Activated naive CD8-positive, alpha-beta T cell treated with anti-CD3 and anti-CD28 coated beads, Interleukin-2, amount 50 U/mL, for 24 hours (primary cell): ENCODE results near the gene MBD2.
"Not testable (repeated sequence)": the region's sequence is repeated elsewhere in the genome, so short reads cannot be mapped to it uniquely, and the experiment has no call there.

Experiments used
- ATAC-seq: fragments of 150-1000 bp; cut with Tn5 transposase; one replicate; pipeline ENCODE4 v1.10.0; 2021
- DNase-seq: peaks from one replicate; pipeline ENCODE4 v3.0.0; 2021
- H3K27ac Mint-ChIP-seq: one replicate; pipeline ENCODE4 v1.8.0; 2021; ENCODE audit warnings: mild to moderate bottlenecking, mixed read lengths
- H3K27me3 Mint-ChIP-seq: one replicate; pipeline ENCODE4 v1.8.0; 2021; ENCODE audit warnings: mixed read lengths
- H3K36me3 Mint-ChIP-seq: one replicate; pipeline ENCODE4 v1.8.0; 2021; ENCODE audit warnings: low read depth, mixed read lengths
- H3K4me1 Mint-ChIP-seq: one replicate; pipeline ENCODE4 v1.8.0; 2021; ENCODE audit warnings: mixed read lengths
- H3K4me3 Mint-ChIP-seq: one replicate; pipeline ENCODE4 v1.8.0; 2021; ENCODE audit warnings: mild to moderate bottlenecking, moderate library complexity, mixed read lengths
- H3K9me3 Mint-ChIP-seq: one replicate; pipeline ENCODE4 v1.8.0; 2021; ENCODE audit warnings: mixed read lengths

MBD2 gene

DNA sequence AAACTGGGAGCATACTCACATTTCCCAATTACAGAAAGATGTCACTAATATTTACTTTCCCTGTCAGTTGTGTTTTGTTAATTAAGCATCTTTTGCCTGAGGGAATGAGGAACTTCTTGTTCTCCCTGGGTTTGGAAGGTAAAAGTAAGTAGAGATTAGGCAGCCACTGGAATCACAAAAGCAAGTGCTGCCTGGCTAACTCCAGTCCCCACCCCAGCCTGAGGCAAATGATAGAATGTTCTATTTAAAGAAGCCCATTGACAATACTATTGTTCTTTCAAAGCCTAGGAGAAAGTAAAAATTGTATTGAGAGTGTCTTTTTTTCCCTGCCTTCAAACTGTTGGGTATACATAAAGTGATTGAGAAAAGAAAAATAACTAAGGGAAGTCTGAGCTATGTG, 93.8 kb downstream of the MBD2 start:
- H3K27ac Mint-ChIP-seq, result peak overlapping the region; percentile 36
- ATAC-seq, result no peak
- no peak for DNase-seq

DNA sequence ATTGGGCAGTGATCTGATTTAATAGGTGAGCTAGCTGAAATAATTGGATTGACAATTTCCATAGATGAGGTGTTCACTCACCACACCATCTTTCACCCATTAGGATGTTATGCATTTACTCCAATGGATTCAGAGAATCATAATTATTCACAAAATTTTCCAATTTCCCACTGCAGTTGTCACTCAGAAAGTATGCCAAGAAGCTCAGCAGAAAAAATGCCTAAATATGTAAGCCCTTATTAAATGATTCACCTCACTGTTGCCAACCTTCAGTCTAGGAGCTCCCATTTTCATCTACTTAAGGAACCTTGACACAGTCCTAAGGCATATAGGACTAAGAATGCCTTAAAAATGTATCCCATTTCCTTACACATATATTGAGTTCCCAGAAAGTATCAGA, 94.3 kb downstream of the MBD2 start:
- ATAC-seq (no peak), DNase-seq (no peak)
- H3K4me3 Mint-ChIP-seq, result no peak overlapping the region
- H3K4me1 Mint-ChIP-seq, result peaks cover 7% of the 10 kb centered on the region
- H3K27me3 Mint-ChIP-seq, result no peaks in the 10 kb centered on the region
- no peaks in the 10 kb centered on the region for H3K9me3 Mint-ChIP-seq
- H3K27ac Mint-ChIP-seq, result no peak overlapping the region
- no peaks in the 10 kb centered on the region for H3K36me3 Mint-ChIP-seq

More for the DNA sequence above, 93.8 kb downstream of the MBD2 start:
- H3K4me3 Mint-ChIP-seq, result no peak overlapping the region
- H3K9me3 Mint-ChIP-seq, result no peaks in the 10 kb centered on the region
- H3K4me1 Mint-ChIP-seq, result peaks cover 7% of the 10 kb centered on the region
- H3K27me3 Mint-ChIP-seq, result no peaks in the 10 kb centered on the region
- no peaks in the 10 kb centered on the region for H3K36me3 Mint-ChIP-seq

DNA sequence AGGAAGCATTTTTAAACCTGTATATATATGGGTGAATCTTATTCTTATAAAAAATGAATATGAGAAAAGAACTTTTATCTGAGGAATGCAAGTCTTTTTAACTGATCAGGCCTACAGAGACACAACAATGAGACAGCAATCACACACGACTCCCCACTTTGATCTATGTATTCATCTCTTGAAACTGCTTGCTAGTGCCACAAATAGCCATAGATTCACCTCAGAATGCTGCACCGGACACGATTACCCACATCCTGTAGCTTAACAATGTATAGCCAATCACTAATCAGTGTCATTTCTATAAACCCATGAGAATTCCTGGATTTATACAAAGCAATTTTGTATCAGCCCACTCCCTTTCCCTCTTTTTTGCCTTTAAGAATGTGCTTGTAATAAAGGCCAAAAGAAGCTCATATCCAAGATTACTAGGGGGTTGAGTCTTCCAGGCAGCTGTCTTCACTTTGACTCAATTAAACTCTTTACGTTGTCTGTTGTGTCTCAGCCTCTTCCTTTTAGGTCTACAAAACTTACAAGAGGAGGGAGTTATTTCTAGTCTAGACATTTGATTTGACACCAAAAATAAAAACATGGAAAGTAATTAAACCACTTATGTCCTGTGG, 94.9 kb downstream of the MBD2 start:
- DNase-seq (no peak), ATAC-seq (no peak)
- no peak overlapping the region for H3K4me3 Mint-ChIP-seq
- no peak overlapping the region for H3K27ac Mint-ChIP-seq
- no peaks in the 10 kb centered on the region for H3K27me3 Mint-ChIP-seq
- H3K4me1 Mint-ChIP-seq, result peaks cover 7% of the 10 kb centered on the region
- no peaks in the 10 kb centered on the region for H3K36me3 Mint-ChIP-seq
- H3K9me3 Mint-ChIP-seq, result no peaks in the 10 kb centered on the region

DNA sequence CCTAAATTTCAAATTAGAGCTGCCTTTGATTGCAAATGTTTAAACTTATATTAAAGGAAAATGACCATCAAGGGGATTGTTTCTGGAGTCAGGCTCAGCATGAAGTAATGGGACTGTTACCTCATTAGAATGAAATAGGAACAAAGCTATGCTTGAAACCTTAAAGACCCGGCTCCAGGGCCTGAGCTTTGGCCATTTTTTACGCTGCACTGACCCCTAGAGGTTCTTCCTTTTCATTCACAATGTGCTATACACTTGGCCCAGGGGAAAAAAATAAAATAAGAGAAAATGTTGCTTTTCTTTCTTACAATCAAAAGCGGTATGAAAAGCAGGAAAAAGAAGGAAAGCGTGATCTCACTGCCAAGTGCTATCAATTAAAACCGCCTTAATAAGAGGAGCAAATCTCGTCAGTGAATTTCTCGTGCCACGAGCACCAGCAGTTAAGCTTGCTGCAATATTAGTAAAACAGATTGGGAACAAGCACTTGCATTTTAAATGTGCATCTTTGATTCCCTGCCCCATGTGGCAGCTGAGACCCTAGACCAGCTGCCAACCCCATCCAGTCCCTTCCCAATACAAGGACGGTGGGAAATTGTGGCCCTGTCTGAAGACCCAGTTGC, 96.6 kb downstream of the MBD2 start:
- no peak overlapping the region for H3K4me3 Mint-ChIP-seq
- no peak overlapping the region for H3K27ac Mint-ChIP-seq
- peaks cover 7% of the 10 kb centered on the region for H3K4me1 Mint-ChIP-seq

DNA sequence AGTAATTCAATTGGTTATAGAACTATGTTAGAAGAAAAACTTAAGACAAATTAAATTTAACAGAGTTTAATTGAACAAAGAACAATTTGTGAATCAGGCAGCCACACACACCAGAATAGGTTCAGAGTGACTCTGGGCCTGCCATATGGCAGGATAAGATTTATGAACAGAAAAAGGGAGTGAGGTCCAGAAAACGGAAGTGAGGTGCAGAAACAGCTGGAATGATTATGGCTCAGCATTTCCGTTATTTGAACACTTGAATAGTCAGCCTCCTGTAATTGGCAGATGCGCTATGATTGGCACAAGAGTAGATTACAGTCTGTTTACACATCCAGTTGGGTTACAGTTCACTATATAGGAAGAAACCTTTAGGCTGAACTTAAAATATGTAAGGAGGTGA, 99.0 kb downstream of the MBD2 start:
- Mint-ChIP-seq H3K4me1 (peaks cover 7% of the 10 kb centered on the region), H3K27me3 (no peaks in the 10 kb centered on the region), H3K27ac (no peak overlapping the region), H3K36me3 (no peaks in the 10 kb centered on the region), H3K9me3 (no peaks in the 10 kb centered on the region), H3K4me3 (no peak overlapping the region)
- DNase-seq, result no peak
- no peak for ATAC-seq

More for the DNA sequence above, 96.6 kb downstream of the MBD2 start:
- DNase-seq, result peak; percentile 34
- Mint-ChIP-seq H3K9me3 (no peaks in the 10 kb centered on the region), H3K36me3 (no peaks in the 10 kb centered on the region), H3K27me3 (no peaks in the 10 kb centered on the region)
- ATAC-seq, result no peak

DNA sequence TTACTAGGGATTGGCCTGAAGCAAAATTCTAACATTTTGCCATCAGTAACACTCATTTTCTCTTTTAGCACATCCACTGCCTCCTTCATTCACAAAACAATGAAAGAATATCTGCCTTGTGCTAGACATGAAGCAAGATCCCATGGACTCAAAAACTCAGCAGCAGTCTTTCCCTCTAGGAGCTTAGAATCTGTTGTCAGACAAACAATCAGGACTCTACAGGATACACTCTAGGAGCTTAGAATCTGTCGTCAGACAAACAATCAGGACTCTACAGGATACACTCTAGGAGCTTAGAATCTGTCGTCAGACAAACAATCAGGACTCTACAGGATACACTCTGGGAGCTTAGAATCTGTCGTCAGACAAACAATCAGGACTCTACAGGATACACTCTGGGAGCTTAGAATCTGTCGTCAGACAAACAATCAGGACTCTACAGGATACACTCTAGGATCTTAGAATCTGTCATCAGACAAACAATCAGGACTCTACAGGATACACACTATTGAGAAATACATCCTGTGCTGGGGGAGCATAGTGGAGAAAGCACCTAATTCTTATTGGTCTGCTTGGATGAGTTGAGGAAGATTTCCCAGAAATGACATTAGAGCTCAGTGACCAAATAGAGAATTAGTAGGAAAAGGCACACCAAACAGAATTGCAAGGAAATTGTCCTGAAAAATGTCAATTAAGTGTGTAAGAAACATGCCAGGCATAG, 100.6 kb downstream of the MBD2 start:
- not testable (repeated sequence) for H3K9me3 Mint-ChIP-seq, H3K27me3 Mint-ChIP-seq, DNase-seq, H3K4me1 Mint-ChIP-seq, H3K4me3 Mint-ChIP-seq, ATAC-seq, H3K36me3 Mint-ChIP-seq, H3K27ac Mint-ChIP-seq

DNA sequence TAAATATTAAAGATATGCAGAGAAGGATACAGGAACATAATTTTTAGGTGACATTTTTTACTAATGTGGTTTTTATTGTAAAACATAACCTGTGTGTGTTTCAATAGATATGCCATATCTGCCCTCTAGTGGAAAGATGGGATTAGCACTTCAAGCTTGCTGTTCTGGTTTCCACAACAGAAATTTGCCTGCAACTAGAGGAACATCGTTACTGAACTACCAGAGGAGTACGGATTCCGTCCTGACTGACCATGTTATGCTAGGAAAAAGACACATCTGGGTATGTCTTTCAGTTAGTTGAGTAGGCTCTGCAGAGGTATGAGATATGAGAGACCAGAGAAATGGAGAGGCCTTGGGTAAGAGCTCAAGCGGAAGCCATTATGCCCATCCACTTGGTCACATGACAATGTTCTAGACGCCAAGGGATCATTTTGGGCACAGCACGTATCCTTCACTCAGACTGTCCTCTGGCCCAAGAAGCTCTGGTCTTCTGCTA, 104.9 kb downstream of the MBD2 start:
- peak; percentile 52 for ATAC-seq
- Mint-ChIP-seq H3K36me3 (no peaks in the 10 kb centered on the region), H3K27ac (no peak overlapping the region), H3K27me3 (peaks cover 4% of the 10 kb centered on the region), H3K9me3 (no peaks in the 10 kb centered on the region), H3K4me1 (peaks cover 2% of the 10 kb centered on the region), H3K4me3 (peak overlapping the region; percentile 30)
- no peak for DNase-seq

DNA sequence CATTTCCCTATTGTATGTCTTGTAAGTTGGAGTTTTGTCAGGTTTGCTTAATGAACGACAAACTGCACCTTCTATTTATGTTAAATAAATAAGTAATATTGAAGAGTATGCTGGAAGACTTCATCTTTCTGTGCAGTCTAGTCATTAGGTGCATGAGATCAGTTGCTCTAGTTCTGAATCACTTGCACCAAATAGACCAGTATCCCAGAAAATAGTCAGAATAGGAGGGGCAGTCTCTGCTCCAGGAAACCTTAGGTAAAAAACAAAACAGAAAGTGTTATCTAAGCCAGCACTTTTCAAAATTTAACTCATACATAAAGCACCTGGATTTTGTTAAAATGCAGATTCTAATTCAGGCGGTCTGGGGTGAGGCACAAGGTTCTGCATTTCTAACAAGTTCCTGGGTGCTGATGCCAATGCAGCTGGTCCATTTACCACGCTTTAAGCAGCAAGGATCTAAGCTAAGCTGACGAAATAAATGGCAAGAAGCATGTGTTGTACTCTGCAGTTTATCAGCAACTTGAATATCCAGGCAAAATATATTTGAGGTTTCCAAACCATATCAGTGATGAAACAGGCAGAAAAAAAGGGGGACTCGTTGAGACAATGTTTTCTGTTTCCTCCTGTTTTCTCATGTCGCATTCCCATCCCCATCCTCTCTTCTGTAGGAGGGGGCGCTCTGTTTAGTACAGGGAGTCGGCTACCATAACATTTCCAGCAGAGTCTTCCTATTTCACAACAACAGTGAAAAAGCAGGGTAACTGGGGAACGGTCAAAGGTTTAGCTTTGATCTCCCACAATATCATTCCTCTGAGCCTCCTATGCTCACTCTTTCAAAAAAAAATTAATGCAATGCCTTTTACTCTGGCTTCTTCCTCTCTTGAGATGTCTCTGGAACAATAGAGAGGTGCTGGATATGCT, 106.4 kb downstream of the MBD2 start:
- no peak overlapping the region for H3K4me3 Mint-ChIP-seq
- ATAC-seq, result no peak
- H3K9me3 Mint-ChIP-seq, result no peaks in the 10 kb centered on the region

DNA sequence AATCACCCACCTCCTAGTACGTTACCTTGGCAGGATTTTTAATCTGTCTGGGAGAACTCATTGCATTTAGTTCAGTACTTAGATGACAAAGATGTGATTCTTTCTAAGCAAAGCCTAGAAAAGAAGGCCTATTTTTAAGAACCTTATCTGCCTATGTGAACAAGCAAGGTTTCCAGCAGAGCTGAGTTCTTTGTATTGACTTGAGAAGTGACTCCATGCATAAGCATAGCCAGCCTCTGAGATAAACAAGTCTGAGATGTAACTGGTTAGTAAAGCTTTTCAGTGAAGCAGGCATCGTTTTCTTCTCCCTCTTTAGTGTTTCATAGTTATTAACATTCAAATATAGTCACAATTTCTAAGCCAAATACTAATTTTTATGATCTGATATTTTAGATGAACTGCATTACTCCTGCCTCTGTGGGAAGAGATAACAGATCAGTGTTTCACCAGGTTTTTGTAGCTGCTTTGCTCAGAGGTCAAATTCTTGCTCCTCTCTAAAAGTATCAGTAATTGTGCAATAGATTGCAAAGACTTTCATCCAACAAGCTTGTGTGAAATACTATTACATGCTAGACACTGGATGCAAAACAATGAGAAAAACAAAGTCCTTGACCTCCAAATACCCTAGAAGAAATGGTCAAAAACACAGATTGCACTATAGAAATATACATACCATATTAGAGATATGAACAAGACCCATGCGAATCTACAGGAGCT, 107.8 kb downstream of the MBD2 start:
- ATAC-seq, result no peak
- no peaks in the 10 kb centered on the region for H3K36me3 Mint-ChIP-seq
- no peaks in the 10 kb centered on the region for H3K9me3 Mint-ChIP-seq
- no peak overlapping the region for H3K4me3 Mint-ChIP-seq
- DNase-seq, result no peak
- H3K27me3 Mint-ChIP-seq, result peaks cover 13% of the 10 kb centered on the region
- peaks cover 2% of the 10 kb centered on the region for H3K4me1 Mint-ChIP-seq
- H3K27ac Mint-ChIP-seq, result no peak overlapping the region

More for the DNA sequence above, 106.4 kb downstream of the MBD2 start:
- Mint-ChIP-seq H3K27ac (no peak overlapping the region), H3K36me3 (no peaks in the 10 kb centered on the region), H3K4me1 (peaks cover 2% of the 10 kb centered on the region), H3K27me3 (peaks cover 5% of the 10 kb centered on the region)
- DNase-seq, result no peak

DNA sequence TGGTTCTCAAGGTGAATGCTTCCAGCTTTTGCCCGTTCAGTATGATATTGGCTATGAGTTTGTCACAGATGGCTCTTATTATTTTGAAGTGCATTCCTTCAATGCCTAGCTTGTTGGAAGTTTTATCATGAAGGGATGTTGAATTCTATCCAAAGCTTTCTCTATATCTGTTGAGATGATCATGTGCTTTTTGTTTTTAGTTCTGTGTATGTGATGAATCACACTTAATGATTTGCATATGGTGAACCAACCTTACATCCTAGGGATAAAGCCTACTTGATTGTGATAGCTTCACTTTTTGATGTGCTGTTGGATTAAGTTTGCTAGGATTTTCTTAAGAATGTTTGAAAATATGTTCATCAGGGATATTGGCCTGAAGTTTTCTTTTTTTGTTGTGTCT, 112.1 kb downstream of the MBD2 start:
- DNase-seq (no peak), ATAC-seq (no peak)
- H3K4me1 Mint-ChIP-seq, result no peaks in the 10 kb centered on the region
- H3K27me3 Mint-ChIP-seq, result peaks cover 13% of the 10 kb centered on the region
- no peaks in the 10 kb centered on the region for H3K36me3 Mint-ChIP-seq
- H3K4me3 Mint-ChIP-seq, result no peak overlapping the region
- no peaks in the 10 kb centered on the region for H3K9me3 Mint-ChIP-seq
- H3K27ac Mint-ChIP-seq, result no peak overlapping the region

DNA sequence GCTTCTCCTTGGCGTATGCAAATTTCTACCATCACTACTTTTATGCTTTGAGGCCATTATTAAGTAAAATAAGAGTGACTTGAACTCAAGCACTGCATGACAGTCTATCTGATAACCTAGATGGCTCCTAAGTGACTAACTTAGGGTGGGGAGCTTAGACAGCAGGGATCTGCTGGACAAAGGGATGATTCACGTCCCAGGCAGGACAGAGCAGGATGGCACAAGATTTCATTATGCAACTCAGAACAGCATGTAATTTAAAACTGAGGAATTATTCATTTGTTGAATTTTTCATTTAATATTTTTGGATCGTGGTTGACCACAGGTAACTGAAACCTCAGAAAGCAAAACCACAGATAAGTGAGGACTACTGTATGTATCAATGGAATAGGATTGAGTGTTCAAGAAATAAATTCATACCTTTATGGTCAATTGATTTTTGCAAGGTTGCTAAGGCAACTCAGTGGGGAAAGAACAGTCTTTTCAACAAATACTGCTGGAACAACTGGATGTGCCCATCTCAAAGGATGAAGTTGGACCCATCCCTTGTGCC, 115.3 kb downstream of the MBD2 start:
- Mint-ChIP-seq H3K4me1 (no peaks in the 10 kb centered on the region), H3K27ac (no peak overlapping the region), H3K27me3 (peaks cover 8% of the 10 kb centered on the region), H3K36me3 (no peaks in the 10 kb centered on the region), H3K4me3 (no peak overlapping the region), H3K9me3 (no peaks in the 10 kb centered on the region)
- no peak for ATAC-seq
- DNase-seq, result no peak

DNA sequence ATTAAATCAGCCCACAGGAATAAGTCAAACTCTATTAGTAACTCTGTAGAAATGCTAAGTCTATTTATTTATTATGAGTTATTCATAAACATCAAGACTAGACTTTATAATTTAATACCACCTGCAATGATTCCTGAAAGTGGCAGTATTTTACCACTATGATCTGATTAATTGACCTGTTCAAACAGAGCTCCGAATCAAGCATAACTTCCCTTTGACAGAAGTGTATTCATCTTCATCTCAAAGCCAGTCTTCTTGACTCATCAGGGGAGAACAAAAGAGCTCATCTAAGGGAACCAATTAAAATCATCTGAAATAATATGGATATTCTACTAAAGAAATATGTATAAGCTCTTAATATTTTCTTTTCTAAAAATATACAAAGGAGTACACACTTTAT, 122.3 kb downstream of the MBD2 start:
- Mint-ChIP-seq H3K27me3 (peaks cover 3% of the 10 kb centered on the region), H3K4me1 (no peaks in the 10 kb centered on the region), H3K4me3 (no peak overlapping the region), H3K9me3 (no peaks in the 10 kb centered on the region), H3K36me3 (no peaks in the 10 kb centered on the region), H3K27ac (no peak overlapping the region)
- ATAC-seq (no peak), DNase-seq (no peak)
